Measurements from ENCODE around the gene ILDR2.

Gene ILDR2

GRCh38 chr1:166952002-166952746 is 23.2 kb downstream of the ILDR2 start:
- DNase-seq (ENCODE audit: low spot score in 2 of 2) (no peak), ATAC-seq (ENCODE audit: low read depth) (no peak)
- H3K9me3 Mint-ChIP-seq, result no peaks in the 10 kb centered on the region
- peaks cover 3% of the 10 kb centered on the region for H3K36me3 Mint-ChIP-seq
- no peak overlapping the region for H3K4me3 Mint-ChIP-seq
- no peak overlapping the region for H3K27ac Mint-ChIP-seq
- H3K27me3 Mint-ChIP-seq, result peaks cover 19% of the 10 kb centered on the region
- H3K4me1 Mint-ChIP-seq, result no peaks in the 10 kb centered on the region

- no peak for DNase-seq (ENCODE audit: low spot score in 2 of 2)
- Mint-ChIP-seq H3K36me3 (peaks cover 3% of the 10 kb centered on the region), H3K9me3 (no peaks in the 10 kb centered on the region), H3K27ac (no peak overlapping the region), H3K4me1 (no peaks in the 10 kb centered on the region), H3K4me3 (no peak overlapping the region), H3K27me3 (peaks cover 22% of the 10 kb centered on the region)
- no peak for ATAC-seq (ENCODE audit: low read depth)
Measured at GRCh38 chr1:166951050-166951449, 24.3 kb downstream of the ILDR2 start.

- Mint-ChIP-seq H3K36me3 (peaks cover 3% of the 10 kb centered on the region), H3K27me3 (peaks cover 25% of the 10 kb centered on the region), H3K4me3 (no peak overlapping the region), H3K27ac (no peak overlapping the region), H3K4me1 (no peaks in the 10 kb centered on the region), H3K9me3 (no peaks in the 10 kb centered on the region)
- no peak for ATAC-seq (ENCODE audit: low read depth)
- DNase-seq (ENCODE audit: low spot score in 2 of 2), result no peak
Measured at GRCh38 chr1:166950156-166950555, 25.2 kb downstream of the ILDR2 start.

GRCh38 chr1:166948856-166949350 is 26.4 kb downstream of the ILDR2 start:
- Mint-ChIP-seq H3K27ac (no peak overlapping the region), H3K9me3 (no peaks in the 10 kb centered on the region), H3K27me3 (peaks cover 26% of the 10 kb centered on the region), H3K36me3 (peaks cover 3% of the 10 kb centered on the region), H3K4me1 (no peaks in the 10 kb centered on the region), H3K4me3 (no peak overlapping the region)
- DNase-seq (ENCODE audit: low spot score in 2 of 2) (no peak), ATAC-seq (ENCODE audit: low read depth) (no peak)

- peak; percentile 21 for ATAC-seq (ENCODE audit: low read depth)
Measured at GRCh38 chr1:166947398-166948043, 27.8 kb downstream of the ILDR2 start.

GRCh38 chr1:166944186-166944967 is 31.0 kb downstream of the ILDR2 start:
- Mint-ChIP-seq H3K4me3 (no peak overlapping the region), H3K4me1 (no peaks in the 10 kb centered on the region), H3K27ac (no peak overlapping the region), H3K9me3 (no peaks in the 10 kb centered on the region), H3K36me3 (no peaks in the 10 kb centered on the region), H3K27me3 (peaks cover 22% of the 10 kb centered on the region)
- ATAC-seq (ENCODE audit: low read depth) (no peak), DNase-seq (ENCODE audit: low spot score in 2 of 2) (no peak)

More at GRCh38 chr1:166947398-166948043, 27.8 kb downstream of the ILDR2 start:
- peaks cover 3% of the 10 kb centered on the region for H3K36me3 Mint-ChIP-seq
- H3K9me3 Mint-ChIP-seq, result no peaks in the 10 kb centered on the region
- DNase-seq (ENCODE audit: low spot score in 2 of 2), result no peak
- peak overlapping the region; percentile 51 for H3K4me3 Mint-ChIP-seq
- H3K27ac Mint-ChIP-seq, result no peak overlapping the region
- H3K27me3 Mint-ChIP-seq, result peaks cover 25% of the 10 kb centered on the region
- H3K4me1 Mint-ChIP-seq, result no peaks in the 10 kb centered on the region

- Mint-ChIP-seq H3K4me3 (no peak overlapping the region), H3K9me3 (no peaks in the 10 kb centered on the region), H3K27ac (no peak overlapping the region), H3K36me3 (no peaks in the 10 kb centered on the region), H3K27me3 (peaks cover 19% of the 10 kb centered on the region), H3K4me1 (no peaks in the 10 kb centered on the region)
- DNase-seq (ENCODE audit: low spot score in 2 of 2), result no peak
- ATAC-seq (ENCODE audit: low read depth), result no peak
Measured at GRCh38 chr1:166939741-166940375, 35.5 kb downstream of the ILDR2 start.

GRCh38 chr1:166937962-166938361 is 37.4 kb downstream of the ILDR2 start:
- no peak for DNase-seq (ENCODE audit: low spot score in 2 of 2)
- Mint-ChIP-seq H3K4me3 (no peak overlapping the region), H3K4me1 (peaks cover 4% of the 10 kb centered on the region), H3K27ac (no peak overlapping the region), H3K27me3 (peaks cover 22% of the 10 kb centered on the region), H3K36me3 (no peaks in the 10 kb centered on the region), H3K9me3 (no peaks in the 10 kb centered on the region)
- no peak for ATAC-seq (ENCODE audit: low read depth)

GRCh38 chr1:166937329-166937728 is 38.0 kb downstream of the ILDR2 start:
- Mint-ChIP-seq H3K4me3 (no peak overlapping the region), H3K36me3 (no peaks in the 10 kb centered on the region), H3K27me3 (peaks cover 20% of the 10 kb centered on the region), H3K9me3 (no peaks in the 10 kb centered on the region), H3K27ac (no peak overlapping the region), H3K4me1 (peaks cover 4% of the 10 kb centered on the region)
- DNase-seq (ENCODE audit: low spot score in 2 of 2) (no peak), ATAC-seq (ENCODE audit: low read depth) (no peak)

GRCh38 chr1:166933633-166934032 is 41.7 kb downstream of the ILDR2 start:
- H3K4me1 Mint-ChIP-seq, result peaks cover 6% of the 10 kb centered on the region
- no peak for ATAC-seq (ENCODE audit: low read depth)
- no peak overlapping the region for H3K27ac Mint-ChIP-seq
- H3K9me3 Mint-ChIP-seq, result no peaks in the 10 kb centered on the region
- no peak overlapping the region for H3K4me3 Mint-ChIP-seq
- no peaks in the 10 kb centered on the region for H3K36me3 Mint-ChIP-seq
- H3K27me3 Mint-ChIP-seq, result peaks cover 25% of the 10 kb centered on the region
- DNase-seq (ENCODE audit: low spot score in 2 of 2), result no peak

GRCh38 chr1:166933140-166933539 is 42.2 kb downstream of the ILDR2 start:
- no peak for DNase-seq (ENCODE audit: low spot score in 2 of 2)
- Mint-ChIP-seq H3K4me3 (no peak overlapping the region), H3K36me3 (no peaks in the 10 kb centered on the region), H3K27me3 (peaks cover 25% of the 10 kb centered on the region), H3K27ac (no peak overlapping the region), H3K9me3 (no peaks in the 10 kb centered on the region), H3K4me1 (peaks cover 6% of the 10 kb centered on the region)
- ATAC-seq (ENCODE audit: low read depth), result peak; percentile 43

GRCh38 chr1:166929911-166930310 is 45.4 kb downstream of the ILDR2 start:
- H3K27ac Mint-ChIP-seq, result no peak overlapping the region
- no peak overlapping the region for H3K4me3 Mint-ChIP-seq
- peaks cover 14% of the 10 kb centered on the region for H3K27me3 Mint-ChIP-seq
- no peaks in the 10 kb centered on the region for H3K9me3 Mint-ChIP-seq
- ATAC-seq (ENCODE audit: low read depth) (no peak), DNase-seq (ENCODE audit: low spot score in 2 of 2) (no peak)
- no peaks in the 10 kb centered on the region for H3K36me3 Mint-ChIP-seq
- peaks cover 12% of the 10 kb centered on the region for H3K4me1 Mint-ChIP-seq

GRCh38 chr1:166927701-166928100 is 47.6 kb downstream of the ILDR2 start:
- ATAC-seq (ENCODE audit: low read depth), result no peak
- no peak overlapping the region for H3K27ac Mint-ChIP-seq
- no peaks in the 10 kb centered on the region for H3K36me3 Mint-ChIP-seq
- H3K4me3 Mint-ChIP-seq, result no peak overlapping the region
- no peaks in the 10 kb centered on the region for H3K9me3 Mint-ChIP-seq
- no peak for DNase-seq (ENCODE audit: low spot score in 2 of 2)
- H3K4me1 Mint-ChIP-seq, result peaks cover 9% of the 10 kb centered on the region
- peaks cover 8% of the 10 kb centered on the region for H3K27me3 Mint-ChIP-seq
